ENCODE results near the gene CGRRF1.

CGRRF1 gene

DNA sequence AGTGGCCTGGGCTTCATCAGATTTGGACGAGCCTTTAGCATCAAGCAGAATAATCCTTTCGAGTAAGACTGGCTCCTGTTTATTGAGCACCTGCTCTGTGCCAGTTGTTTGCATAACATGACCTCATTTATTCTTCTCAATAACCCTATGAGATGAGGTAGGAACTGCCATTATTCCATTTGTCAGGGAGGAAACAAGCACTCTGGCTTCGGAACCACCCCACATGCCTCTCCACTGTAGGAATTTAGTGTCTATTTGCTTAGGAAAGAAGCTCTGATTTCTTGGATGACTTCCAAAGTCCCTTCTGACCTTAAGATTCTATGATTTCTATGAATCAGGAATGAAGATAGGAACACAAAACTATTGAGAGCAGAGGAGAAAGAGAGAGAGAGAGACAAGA, 68.3 kb downstream of the CGRRF1 start:
- no peak for DNase-seq (ENCODE audit: low read depth in 2 of 2)

DNA sequence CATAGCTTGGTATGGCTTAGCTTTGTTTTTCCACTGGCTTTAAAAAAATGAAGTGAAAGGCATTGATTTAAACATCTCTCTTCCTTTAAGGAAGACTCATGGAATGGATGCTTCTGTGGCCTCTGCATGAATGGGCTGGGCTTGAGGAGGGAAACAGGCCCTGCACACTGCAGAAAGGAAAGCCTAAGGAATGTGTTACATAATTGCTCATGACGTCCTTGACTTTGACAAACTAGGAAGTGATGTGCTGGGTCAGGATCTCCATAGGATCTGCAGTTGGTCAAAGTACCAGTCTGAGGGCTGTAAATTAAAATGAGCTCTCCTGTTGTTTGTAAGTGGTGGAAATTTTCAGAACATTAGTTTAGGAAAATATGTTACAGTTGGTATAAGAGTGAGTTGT, 69.9 kb downstream of the CGRRF1 start:
- no peak for DNase-seq (ENCODE audit: low read depth in 2 of 2)

DNA sequence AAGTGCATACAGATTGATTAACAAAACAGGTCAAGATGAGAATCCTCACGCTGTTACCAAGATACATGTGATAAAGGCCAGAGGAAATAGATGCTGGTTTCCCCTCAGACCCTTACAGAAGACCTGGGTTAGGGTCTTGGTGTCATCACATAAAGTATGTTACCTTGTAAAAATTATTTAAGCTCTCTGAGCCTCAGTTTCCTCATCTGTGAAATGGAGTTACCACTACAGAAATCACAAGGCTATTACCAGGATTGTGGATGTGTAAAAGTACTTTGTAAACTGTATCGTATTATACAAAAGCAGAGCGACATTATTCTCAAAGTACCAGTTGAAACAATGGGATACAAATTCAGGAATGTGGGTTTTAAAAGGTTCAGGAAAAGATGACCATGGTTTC, 71.2 kb downstream of the CGRRF1 start:
- no peak for DNase-seq (ENCODE audit: low read depth in 2 of 2)

DNA sequence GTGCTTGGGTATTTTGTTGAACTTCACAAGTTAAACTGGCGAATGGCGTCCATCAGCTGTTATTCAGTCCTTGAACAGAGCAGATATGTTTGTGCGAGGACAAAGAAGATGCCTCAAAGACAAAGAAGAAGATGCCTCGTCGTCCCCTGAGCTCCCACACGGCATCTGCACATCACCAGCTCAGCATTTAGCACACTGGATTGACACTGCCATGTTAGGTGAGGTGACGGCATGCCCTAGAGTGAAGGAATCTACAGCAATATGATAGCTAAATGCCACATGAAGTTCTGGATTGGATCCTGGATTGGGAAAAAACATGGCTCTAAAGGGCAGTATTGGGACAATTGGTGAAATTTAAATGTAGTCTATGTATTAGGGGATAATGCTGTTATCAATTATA, 72.6 kb downstream of the CGRRF1 start:
- DNase-seq (ENCODE audit: low read depth in 2 of 2), result no peak

DNA sequence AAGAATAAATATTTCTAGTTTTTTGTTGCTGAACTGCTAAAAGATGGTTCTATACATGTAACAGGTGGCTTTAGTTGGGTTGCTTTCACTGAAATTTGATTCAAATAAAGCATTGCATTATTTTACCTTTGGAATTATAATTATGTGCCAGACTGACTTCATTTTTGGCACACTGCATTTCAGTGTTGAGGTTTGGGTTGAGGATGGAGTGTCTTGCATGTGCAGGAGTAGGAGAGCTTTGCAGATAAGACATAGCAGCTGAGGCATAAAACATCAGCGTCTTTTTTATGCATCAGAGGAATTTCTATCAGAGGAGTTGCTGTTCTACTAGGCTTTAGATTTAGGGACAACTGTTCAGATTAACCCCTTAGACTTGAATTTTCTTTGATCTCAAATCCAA, 74.4 kb downstream of the CGRRF1 start:
- DNase-seq (ENCODE audit: low read depth in 2 of 2), result no peak

DNA sequence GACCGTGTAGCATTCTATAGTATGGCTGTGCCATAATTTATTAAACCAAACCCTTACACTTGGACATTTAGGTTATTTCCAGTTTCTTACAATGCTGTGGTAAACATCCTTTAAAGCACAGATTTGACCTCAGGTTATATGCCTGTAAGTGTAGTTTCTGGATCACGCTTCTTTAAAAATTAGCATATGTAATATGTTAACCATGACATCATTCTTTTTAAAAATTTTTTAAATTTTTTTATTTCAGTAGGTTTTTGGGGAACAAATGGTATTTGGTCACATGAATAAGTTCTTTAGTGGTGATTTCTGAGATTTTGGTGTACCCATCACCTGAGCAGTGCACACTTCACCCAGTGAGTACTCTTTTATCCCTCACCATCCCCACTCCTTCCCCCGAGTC, 75.5 kb downstream of the CGRRF1 start:
- no peak for DNase-seq (ENCODE audit: low read depth in 2 of 2)

Measured in stimulated activated CD4-positive, alpha-beta T cell treated with anti-CD3 and anti-CD28 coated beads, Interleukin-1b, Interleukin-23, amount 100 ng/mL, for 1 hour (primary cell).